HCT116 (cell line): Measurements from ENCODE around the gene ALAS2. TPM values are rescaled to one million over a fixed set of nuclear protein-coding genes. Genes with fewer than 3 reads are reported as not detected.

Experiments
- ATAC-seq: fragments of 200-7000 bp; cut with Tn5 transposase; 2 replicates; pipeline ENCODE4 v1.9.1; 2020; ENCODE audit warnings: mild to moderate bottlenecking, moderate library complexity
- BruUV-seq: library from RNA; stranded (reverse); fragments of 400-500 nt; replicated peaks from 2 replicates; lab custom pipeline; 2021; lab: Mats Ljungman, UMichigan
- CTCF ChIA-PET: fragments of 300-600 bp; sonication (Branson Sonifier 250); formaldehyde crosslinking; loops from one replicate; lab custom pipeline; 2021; ENCODE audit warnings: antibody characterized with exemption; lab: Charles Lee
- POLR2A ChIA-PET: fragments of 300-600, 350-600 bp; sonication (Branson Sonifier 250); formaldehyde crosslinking; loops from one replicate; lab custom pipeline; 2021; ENCODE audit warnings: antibody characterized with exemption; lab: Charles Lee
- RAD21 ChIA-PET, 2 experiments: fragments of 300-600 bp; sonication (Branson Sonifier 250); formaldehyde crosslinking; loops; one replicate each; lab custom pipeline; 2023; ENCODE audit warnings: low total read pairs in 2 of 2; ENCODE audit not compliant: uncharacterized antibody in 2 of 2, unreplicated experiment in 2 of 2, low non-redundant PET in 1 of 2; lab: Charles Lee
- DNase-seq: peaks from one replicate; pipeline ENCODE4 v3.0.0-alpha.2; 2010; ENCODE audit warnings: low read depth, low spot score
- H2AFZ ChIP-seq: fragments of 200-600 bp; shearing (Covaris generic), sonication (generic); 2 replicates; pipeline ENCODE4 v1.6.1; 2017; ENCODE audit warnings: low read depth, mixed run types, mixed read lengths, antibody characterized with exemption, low read length; ENCODE audit not compliant: poor library complexity, severe bottlenecking
- H3K27ac ChIP-seq: 2 replicates; pipeline ENCODE4 v1.5.1; 2012; ENCODE audit warnings: low read depth, low read length
- H3K27me3 ChIP-seq: fragments of 200-600 bp; sonication (generic); 2 replicates; pipeline ENCODE4 v1.6.1; 2016; ENCODE audit warnings: mixed run types, low read length, mixed read lengths; ENCODE audit not compliant: insufficient read depth
- H3K36me3 ChIP-seq, 2 experiments: fragments of 200-500 bp in 1 of 2; fragments of 200-600 bp in 1 of 2; sonication (Bioruptor generic) in 1 of 2; sonication (generic) in 1 of 2; 2 replicates each; pipeline versions ENCODE4 v1.5.1 to v1.6.1; 2014 to 2016; ENCODE audit warnings: low read length in 2 of 2, inconsistent platforms in 1 of 2, mixed read lengths in 1 of 2, mixed run types in 1 of 2; ENCODE audit not compliant: insufficient read depth in 2 of 2, control insufficient read depth in 1 of 2
- H3K4me1 ChIP-seq, 2 experiments: fragments of 200-600 bp in 1 of 2; sonication (generic) in 1 of 2; 2 replicates each; pipeline versions ENCODE4 v1.5.1 to v1.6.1; 2012 to 2017; ENCODE audit warnings: low read length in 2 of 2, inconsistent platforms in 1 of 2, mild to moderate bottlenecking in 1 of 2, mixed read lengths in 1 of 2, mixed run types in 1 of 2, moderate library complexity in 1 of 2; ENCODE audit not compliant: insufficient read depth in 2 of 2, control insufficient read depth in 1 of 2
- H3K4me2 ChIP-seq: fragments of 200-600 bp; sonication (generic); 2 replicates; pipeline ENCODE4 v1.6.1; 2017; ENCODE audit warnings: mixed run types, low read length, mixed read lengths
- H3K4me3 ChIP-seq, 2 experiments: fragments of 200-600 bp in 1 of 2; sonication (generic) in 1 of 2; replicated peaks in 1 of 2; 2 replicates each; pipeline ENCODE4 v1.5.1; 2011 to 2016; ENCODE audit warnings: low read length in 2 of 2, control low read depth in 1 of 2, low read depth in 1 of 2, mild to moderate bottlenecking in 1 of 2, mixed read lengths in 1 of 2, mixed run types in 1 of 2
- H3K79me2 ChIP-seq: fragments of 200-600 bp; sonication (generic); 2 replicates; pipeline ENCODE4 v1.6.1; 2017; ENCODE audit warnings: mild to moderate bottlenecking, mixed run types, low read length, moderate library complexity, mixed read lengths; ENCODE audit not compliant: insufficient read depth
- H3K9ac ChIP-seq: fragments of 200-600 bp; sonication (generic); 2 replicates; pipeline ENCODE4 v1.6.1; 2016; ENCODE audit warnings: low read length, mixed read lengths
- H3K9me2 ChIP-seq: fragments of 200-600 bp; sonication (generic), shearing (Covaris generic); 2 replicates; pipeline ENCODE4 v1.6.1; 2017; ENCODE audit warnings: mixed run types, mild to moderate bottlenecking, moderate library complexity; ENCODE audit not compliant: insufficient read depth
- H3K9me3 ChIP-seq, 2 experiments: fragments of 200-500 bp in 1 of 2; fragments of 200-600 bp in 1 of 2; sonication (Bioruptor generic) in 1 of 2; sonication (generic) in 1 of 2; 2 replicates each; pipeline ENCODE4 v1.6.1; 2014 to 2017; ENCODE audit warnings: low read length in 2 of 2, mixed read lengths in 2 of 2, inconsistent platforms in 1 of 2, low read depth in 1 of 2, mild to moderate bottlenecking in 1 of 2, mixed run types in 1 of 2, moderate library complexity in 1 of 2; ENCODE audit not compliant: control insufficient read depth in 1 of 2, insufficient read depth in 1 of 2
- H4K20me1 ChIP-seq: fragments of 200-600 bp; sonication (generic), shearing (Covaris generic); 2 replicates; pipeline ENCODE4 v1.6.1; 2017; ENCODE audit warnings: mixed run types, mild to moderate bottlenecking, moderate library complexity; ENCODE audit not compliant: insufficient read depth
- CEBPB ChIP-seq: IDR thresholded peaks from 2 replicates; pipeline ENCODE4 v1.6.1; 2012; ENCODE audit warnings: low read depth
- CTCF ChIP-seq, 3 experiments: fragments of 200-600 bp in 1 of 3; sonication (generic) in 1 of 3; IDR thresholded peaks in 2 of 3; conservative IDR thresholded peaks in 1 of 3; 2 replicates each; pipeline ENCODE4 v1.5.1; 2012 to 2017; ENCODE audit warnings: low read depth in 2 of 3, low read length in 2 of 3, antibody characterized with exemption in 1 of 3, borderline replicate concordance in 1 of 3, control low read depth in 1 of 3, mild to moderate bottlenecking in 1 of 3, mixed read lengths in 1 of 3, mixed run types in 1 of 3, moderate library complexity in 1 of 3; ENCODE audit not compliant: insufficient read depth in 1 of 3
- EGR1 ChIP-seq: IDR thresholded peaks from 2 replicates; pipeline ENCODE4 v1.6.1; 2012; ENCODE audit warnings: low read depth
- ELF1 ChIP-seq: IDR thresholded peaks from 2 replicates; pipeline ENCODE4 v1.6.1; 2012; ENCODE audit warnings: low read depth, borderline replicate concordance
- EZH2 ChIP-seq: fragments of 200-600 bp; sonication (generic); IDR thresholded peaks from 2 replicates; pipeline ENCODE4 v1.6.1; 2017; ENCODE audit warnings: antibody characterized with exemption, mixed run types
- EZH2phosphoT487 ChIP-seq: fragments of 200-600 bp; IDR thresholded peaks from 2 replicates; pipeline ENCODE4 v1.6.1; 2018; ENCODE audit warnings: antibody characterized with exemption, borderline replicate concordance
- MAX ChIP-seq: IDR thresholded peaks from 2 replicates; pipeline ENCODE4 v1.6.1; 2012
- POLR2A ChIP-seq: IDR thresholded peaks from 2 replicates; pipeline ENCODE4 v1.7.0; 2011; ENCODE audit warnings: borderline replicate concordance; ENCODE audit not compliant: insufficient read depth, insufficient read length; ENCODE audit errors: extremely low read depth
- POLR2AphosphoS5 ChIP-seq: IDR thresholded peaks from 2 replicates; pipeline ENCODE4 v1.6.1; 2011; ENCODE audit warnings: mild to moderate bottlenecking, low read depth, low read length, moderate library complexity
- REST ChIP-seq: IDR thresholded peaks from 2 replicates; pipeline ENCODE4 v1.6.1; 2012; ENCODE audit warnings: low read depth
- SIN3A ChIP-seq: IDR thresholded peaks from 2 replicates; pipeline ENCODE4 v1.6.1; 2012; ENCODE audit warnings: low read depth
- SP1 ChIP-seq: IDR thresholded peaks from 2 replicates; pipeline ENCODE4 v1.6.1; 2012; ENCODE audit warnings: low read depth
- SRF ChIP-seq: IDR thresholded peaks from 2 replicates; pipeline ENCODE4 v1.6.1; 2012; ENCODE audit warnings: low read depth
- TCF7L2 ChIP-seq: IDR thresholded peaks from 2 replicates; pipeline ENCODE4 v1.7.0; 2011; ENCODE audit warnings: borderline replicate concordance, inconsistent platforms; ENCODE audit not compliant: insufficient read depth, insufficient read length; ENCODE audit errors: extremely low read depth
- ZNF274 ChIP-seq: fragments of 200-500 bp; sonication (Bioruptor generic); IDR thresholded peaks from 2 replicates; pipeline ENCODE4 v1.6.1; 2014; ENCODE audit warnings: mild to moderate bottlenecking, low read depth, low read length, inconsistent platforms
- intact Hi-C: fragments of 100-400 bp; cut with micrococcal nuclease; formaldehyde crosslinking; loops from 2 replicates; pipeline ENCODE4 v1.10.0; 2022
- total RNA-seq: library from RNA; stranded (reverse); gene quantifications from one replicate; pipeline ENCODE4 v1.2.1, GENCODE V29; 2021; ENCODE audit not compliant: unreplicated experiment

Gene ALAS2
- total RNA-seq, 1 experiment from 2014 or later: not detected

GRCh38 chrX:55041514-55041913 lies 10.7 kb upstream of the ALAS2 start:
- ChIA-PET RAD21 (no interaction called here), CTCF (no interaction called here), POLR2A (no interaction called here)
- Histone ChIP-seq H3K36me3 (no peaks in the 10 kb centered on the region), H3K27ac (no peak overlapping the region), H4K20me1 (no peaks in the 10 kb centered on the region), H3K9me2 (no peaks in the 10 kb centered on the region), H2AFZ (no peak overlapping the region), H3K4me2 (no peak overlapping the region), H3K27me3 (no peaks in the 10 kb centered on the region), H3K9me3 (no peaks in the 10 kb centered on the region), H3K9ac (no peak overlapping the region), H3K4me3 (no peak overlapping the region), H3K4me1 (no peaks in the 10 kb centered on the region), H3K79me2 (no peaks in the 10 kb centered on the region)
- TF ChIP-seq CTCF (IDR thresholded peaks at IDR 0.05 in 2 of 3, conservative IDR thresholded peaks at IDR 0.05 in 1 of 3; ENCODE audit: borderline replicate concordance in 1 of 3, insufficient read depth in 1 of 3, low read depth in 2 of 3, low read length in 2 of 3): no peak
- no peak for TF ChIP-seq SP1
- no peak for TF ChIP-seq EGR1
- ATAC-seq (no peak), DNase-seq (no peak)
- intact Hi-C loops: no loop called here
- no TSS peak for BruUV-seq

- H3K27ac ChIP-seq: no peak overlapping the region
- H3K4me2 ChIP-seq: no peak overlapping the region
- H3K79me2 ChIP-seq: no peaks in the 10 kb centered on the region
- no TSS peak for BruUV-seq
- H4K20me1 ChIP-seq: no peaks in the 10 kb centered on the region
- H3K9me3 ChIP-seq: no peaks in the 10 kb centered on the region
- no peak for ATAC-seq
- intact Hi-C loops: no loop called here
- CTCF ChIA-PET: no interaction called here
- RAD21 ChIA-PET: no interaction called here
- no peaks in the 10 kb centered on the region for H3K4me1 ChIP-seq
- H3K36me3 ChIP-seq: no peaks in the 10 kb centered on the region
- no peak overlapping the region for H3K9ac ChIP-seq
- no peak for DNase-seq
- H3K27me3 ChIP-seq: no peaks in the 10 kb centered on the region
- H2AFZ ChIP-seq: no peak overlapping the region
- POLR2A ChIA-PET: no interaction called here
- H3K9me2 ChIP-seq: no peaks in the 10 kb centered on the region
- no peak overlapping the region for H3K4me3 ChIP-seq
- TF ChIP-seq CEBPB (no peak), EZH2phosphoT487 (no peak), POLR2AphosphoS5 (no peak), REST (no peak), EZH2 (no peak), ZNF274 (no peak), EGR1 (no peak), SIN3A (no peak), MAX (no peak), SRF (no peak), ELF1 (no peak), TCF7L2 (no peak), POLR2A (no peak)
These were observed 8.7 kb upstream of the ALAS2 start for GRCh38 chrX:55039471-55039870.
